ENCODE results near the gene MRPL28.

MRPL28 gene

DNA sequence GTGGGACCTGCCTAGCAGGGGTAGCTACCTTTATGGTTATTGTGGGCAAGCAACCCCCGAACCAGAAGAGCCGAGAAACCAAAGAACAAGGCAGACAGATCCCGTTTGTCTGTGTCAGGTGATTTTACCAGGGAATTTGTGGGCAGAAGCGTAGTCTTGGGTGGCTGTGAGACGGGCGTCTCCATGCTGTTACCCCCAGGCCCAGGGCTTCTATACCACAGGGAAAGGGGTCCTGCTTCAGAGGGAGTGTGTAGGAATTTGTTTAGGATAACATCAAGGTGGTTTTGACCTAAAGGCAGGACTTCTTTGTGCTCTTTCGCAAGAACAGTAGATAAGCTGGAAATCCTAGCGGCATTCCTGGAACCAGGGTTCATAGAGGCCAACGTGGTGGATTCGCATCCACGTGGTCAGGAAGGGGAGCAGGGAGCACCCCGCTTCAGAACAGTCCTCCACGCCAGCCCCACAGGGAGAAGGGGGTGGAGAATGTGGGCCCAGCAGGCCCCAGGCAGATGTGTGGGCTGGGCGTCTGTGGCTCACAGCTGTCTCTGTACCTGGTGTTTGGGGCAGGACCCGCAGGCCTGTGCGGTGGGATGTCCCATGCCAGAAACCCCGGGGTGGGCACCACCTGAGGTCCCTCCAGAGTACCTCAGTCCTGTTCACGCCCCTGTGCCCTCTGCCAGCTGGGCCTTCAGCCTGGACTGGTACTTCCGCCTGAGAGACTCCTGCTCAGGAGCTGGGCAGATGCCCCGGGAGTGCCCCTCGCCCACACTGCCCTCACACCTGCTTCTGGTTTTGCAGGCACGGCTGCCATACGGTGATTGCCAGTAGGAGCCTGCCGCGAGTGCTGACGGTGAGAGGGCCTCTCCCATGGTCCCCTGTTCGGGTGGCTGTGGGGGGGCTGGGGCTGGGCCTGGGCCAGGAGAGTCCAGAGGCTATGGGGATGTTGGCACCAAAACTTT lies 35.5 kb upstream of the MRPL28 start:
- Mint-ChIP-seq H3K9me3 (no peaks in the 10 kb centered on the region), H3K4me1 (peaks cover 14% of the 10 kb centered on the region), H3K4me3 (no peak overlapping the region), H3K27me3 (ENCODE audit: low read depth, poor library complexity) (no peaks in the 10 kb centered on the region), H3K36me3 (ENCODE audit: low read depth) (peaks cover 10% of the 10 kb centered on the region), H3K27ac (no peak overlapping the region)
- TF ChIP-seq, protein P1, sequence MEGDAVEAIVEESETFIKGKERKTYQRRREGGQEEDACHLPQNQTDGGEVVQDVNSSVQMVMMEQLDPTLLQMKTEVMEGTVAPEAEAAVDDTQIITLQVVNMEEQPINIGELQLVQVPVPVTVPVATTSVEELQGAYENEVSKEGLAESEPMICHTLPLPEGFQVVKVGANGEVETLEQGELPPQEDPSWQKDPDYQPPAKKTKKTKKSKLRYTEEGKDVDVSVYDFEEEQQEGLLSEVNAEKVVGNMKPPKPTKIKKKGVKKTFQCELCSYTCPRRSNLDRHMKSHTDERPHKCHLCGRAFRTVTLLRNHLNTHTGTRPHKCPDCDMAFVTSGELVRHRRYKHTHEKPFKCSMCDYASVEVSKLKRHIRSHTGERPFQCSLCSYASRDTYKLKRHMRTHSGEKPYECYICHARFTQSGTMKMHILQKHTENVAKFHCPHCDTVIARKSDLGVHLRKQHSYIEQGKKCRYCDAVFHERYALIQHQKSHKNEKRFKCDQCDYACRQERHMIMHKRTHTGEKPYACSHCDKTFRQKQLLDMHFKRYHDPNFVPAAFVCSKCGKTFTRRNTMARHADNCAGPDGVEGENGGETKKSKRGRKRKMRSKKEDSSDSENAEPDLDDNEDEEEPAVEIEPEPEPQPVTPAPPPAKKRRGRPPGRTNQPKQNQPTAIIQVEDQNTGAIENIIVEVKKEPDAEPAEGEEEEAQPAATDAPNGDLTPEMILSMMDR (IDR thresholded peaks at IDR 0.05), result no peak
- no peak for DNase-seq

DNA sequence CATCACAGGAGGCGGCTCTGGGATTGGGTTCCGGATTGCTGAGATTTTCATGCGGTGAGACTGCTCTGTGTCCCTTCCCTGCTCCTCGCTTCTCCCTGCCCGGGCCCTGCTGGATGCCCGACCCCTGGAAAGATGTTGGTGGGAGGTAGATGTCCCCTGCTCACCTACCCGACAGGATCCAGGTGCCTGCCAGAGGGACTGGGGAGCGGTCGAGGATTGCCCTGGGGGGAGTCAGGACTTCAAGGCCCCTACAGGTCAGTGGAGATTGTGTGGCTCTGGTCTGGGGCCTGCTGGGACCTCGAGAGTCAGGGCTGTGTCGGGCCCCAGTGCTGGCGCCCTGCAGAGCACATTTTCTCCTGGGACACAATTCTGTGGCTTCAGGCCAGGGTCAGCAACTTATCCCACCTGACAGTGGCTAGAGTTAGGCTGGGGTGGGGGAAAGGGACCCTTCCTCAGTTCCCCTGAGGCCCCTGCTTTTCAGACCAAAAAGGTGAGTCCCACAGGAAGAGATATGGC lies 34.7 kb upstream of the MRPL28 start:
- Mint-ChIP-seq H3K4me1 (peaks cover 17% of the 10 kb centered on the region), H3K27me3 (ENCODE audit: low read depth, poor library complexity) (no peaks in the 10 kb centered on the region), H3K36me3 (ENCODE audit: low read depth) (peaks cover 15% of the 10 kb centered on the region), H3K4me3 (no peak overlapping the region), H3K27ac (no peak overlapping the region), H3K9me3 (no peaks in the 10 kb centered on the region)
- TF ChIP-seq, protein P1 (IDR thresholded peaks at IDR 0.05), result no peak
- DNase-seq, result no peak

DNA sequence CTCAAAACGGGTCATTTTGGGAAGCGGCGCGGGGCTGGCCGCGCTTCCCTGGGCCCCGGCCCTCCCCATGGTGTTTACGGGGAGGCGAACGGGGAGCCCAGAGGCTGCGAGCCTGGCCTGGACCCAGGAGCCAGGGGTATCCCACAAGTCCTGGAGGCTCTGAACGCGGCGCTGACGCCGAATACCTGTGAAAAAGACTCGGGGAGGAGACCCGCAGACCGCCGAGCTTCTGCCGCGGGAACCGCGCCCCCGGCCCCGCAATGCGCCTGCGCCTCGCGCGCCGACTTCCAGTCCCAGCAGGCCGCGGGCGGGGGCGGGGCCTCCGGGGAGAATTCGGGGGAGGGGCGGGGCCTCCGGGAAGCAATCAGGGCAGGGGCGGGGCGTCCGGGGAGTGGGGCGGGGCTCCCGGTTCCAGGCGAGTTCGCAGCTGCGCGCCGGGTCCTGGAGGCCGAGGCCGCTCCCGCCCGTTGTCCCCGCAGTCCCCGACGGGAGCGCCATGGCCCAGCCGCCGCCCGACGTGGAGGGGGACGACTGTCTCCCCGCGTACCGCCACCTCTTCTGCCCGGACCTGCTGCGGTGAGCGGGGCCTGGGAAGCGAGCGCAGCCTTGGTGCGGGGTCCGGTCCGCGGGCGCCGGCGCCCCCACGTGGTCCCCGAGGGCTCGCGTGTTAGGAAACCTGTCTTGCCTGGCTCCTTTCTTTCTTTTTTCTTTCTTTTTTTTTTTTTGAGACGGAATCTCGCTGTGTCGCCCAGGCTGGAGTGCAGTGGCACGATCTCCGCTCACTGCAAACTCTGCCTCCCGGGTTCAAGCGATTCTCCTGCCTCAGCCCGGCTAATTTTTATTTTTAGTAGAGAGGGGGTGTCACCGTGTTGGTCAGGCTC lies 31.4 kb upstream of the MRPL28 start, which contains the start of gene DECR2:
Gene DECR2, plus strand, starts transcription at position 418 of the 881 bp plus-strand sequence. Its CDS starts 79 bp downstream, at position 497.
- H3K4me3 Mint-ChIP-seq, result peak within 1 kb of the TSS; percentile 83
- no peak within 1 kb of the TSS for H3K27ac Mint-ChIP-seq
- H3K36me3 Mint-ChIP-seq (ENCODE audit: low read depth), result peaks cover 4% of the 10 kb centered on the region
- peaks cover 22% of the 10 kb centered on the region for H3K4me1 Mint-ChIP-seq
- TF ChIP-seq, protein P1 (IDR thresholded peaks at IDR 0.05), result no peak
- DNase-seq, result peak; percentile 100
- no peaks in the 10 kb centered on the region for H3K27me3 Mint-ChIP-seq (ENCODE audit: low read depth, poor library complexity)
- H3K9me3 Mint-ChIP-seq, result no peaks in the 10 kb centered on the region

DNA sequence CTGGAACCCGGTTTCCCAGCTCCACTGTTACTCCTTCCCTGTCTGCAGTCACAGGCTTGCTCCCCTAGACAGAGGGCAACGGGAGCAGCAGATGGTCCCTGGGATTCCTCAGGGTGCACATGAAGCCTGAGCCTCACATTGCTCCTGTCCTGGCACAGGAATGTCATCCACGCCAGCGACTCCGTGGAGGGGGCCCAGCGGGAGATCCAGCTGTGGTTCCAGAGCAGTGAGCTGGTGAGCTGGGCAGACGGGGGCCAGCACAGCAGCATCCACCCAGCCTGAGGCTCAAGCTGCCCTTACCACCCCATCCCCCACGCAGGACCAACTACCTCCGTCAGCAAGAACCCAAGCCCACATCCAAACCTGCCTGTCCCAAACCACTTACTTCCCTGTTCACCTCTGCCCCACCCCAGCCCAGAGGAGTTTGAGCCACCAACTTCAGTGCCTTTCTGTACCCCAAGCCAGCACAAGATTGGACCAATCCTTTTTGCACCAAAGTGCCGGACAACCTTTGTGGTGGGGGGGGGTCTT lies 29.8 kb upstream of the MRPL28 start:
- Mint-ChIP-seq H3K36me3 (ENCODE audit: low read depth) (peaks cover 4% of the 10 kb centered on the region), H3K27me3 (ENCODE audit: low read depth, poor library complexity) (peaks cover 3% of the 10 kb centered on the region), H3K9me3 (no peaks in the 10 kb centered on the region), H3K4me1 (peaks cover 31% of the 10 kb centered on the region), H3K27ac (no peak overlapping the region), H3K4me3 (peak overlapping the region; percentile 83)
- TF ChIP-seq, protein P1 (IDR thresholded peaks at IDR 0.05), result no peak
- no peak for DNase-seq

DNA sequence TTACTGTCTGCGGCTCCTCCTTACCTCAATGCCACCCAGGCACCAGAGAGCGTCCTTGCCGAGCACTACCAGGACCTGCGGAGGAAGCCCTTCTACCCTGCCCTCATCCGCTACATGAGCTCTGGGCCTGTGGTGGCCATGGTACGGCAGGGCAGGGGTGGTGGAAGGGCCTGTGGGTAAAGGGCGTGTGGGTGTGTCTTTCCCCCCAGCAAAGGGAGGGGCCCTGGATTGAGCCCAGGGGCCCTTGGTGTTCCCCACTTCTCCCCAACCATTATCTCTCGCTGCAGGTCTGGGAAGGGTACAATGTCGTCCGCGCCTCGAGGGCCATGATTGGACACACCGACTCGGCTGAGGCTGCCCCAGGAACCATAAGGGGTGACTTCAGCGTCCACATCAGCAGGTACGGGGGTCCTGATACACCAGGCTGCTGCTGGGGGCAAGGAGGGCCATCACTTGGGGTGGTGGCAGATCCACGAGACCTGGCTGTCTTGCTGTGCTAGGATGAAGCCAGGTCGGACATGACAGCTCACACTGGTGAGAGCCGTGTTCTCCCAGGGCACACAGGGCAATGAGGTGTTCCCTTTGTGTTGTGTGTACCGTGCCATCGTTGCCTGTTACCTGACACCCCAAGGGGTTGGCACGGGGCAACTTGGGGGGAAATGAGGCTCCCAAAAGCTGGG lies 29.1 kb upstream of the MRPL28 start:
- no peaks in the 10 kb centered on the region for H3K9me3 Mint-ChIP-seq
- TF ChIP-seq, protein P1 (IDR thresholded peaks at IDR 0.05), result no peak
- H3K27me3 Mint-ChIP-seq (ENCODE audit: low read depth, poor library complexity), result peaks cover 3% of the 10 kb centered on the region
- no peak overlapping the region for H3K27ac Mint-ChIP-seq
- peak overlapping the region; percentile 49 for H3K4me3 Mint-ChIP-seq
- H3K4me1 Mint-ChIP-seq, result peaks cover 31% of the 10 kb centered on the region
- no peak for DNase-seq
- H3K36me3 Mint-ChIP-seq (ENCODE audit: low read depth), result peaks cover 4% of the 10 kb centered on the region
